ENCODE results near the gene IDE. TPM values are rescaled to one million over a fixed set of nuclear protein-coding genes. Genes with fewer than 3 reads are reported as not detected.

IDE gene
- 26.3 TPM for total RNA-seq
- long read RNA-seq, full-length matches to known transcripts = 14 of 25 reads
- long read RNA-seq, partial matches to known transcripts = 4 of 25 reads
- long read RNA-seq, other reads (novel, unspliced or antisense) = 7 of 25 reads

DNA sequence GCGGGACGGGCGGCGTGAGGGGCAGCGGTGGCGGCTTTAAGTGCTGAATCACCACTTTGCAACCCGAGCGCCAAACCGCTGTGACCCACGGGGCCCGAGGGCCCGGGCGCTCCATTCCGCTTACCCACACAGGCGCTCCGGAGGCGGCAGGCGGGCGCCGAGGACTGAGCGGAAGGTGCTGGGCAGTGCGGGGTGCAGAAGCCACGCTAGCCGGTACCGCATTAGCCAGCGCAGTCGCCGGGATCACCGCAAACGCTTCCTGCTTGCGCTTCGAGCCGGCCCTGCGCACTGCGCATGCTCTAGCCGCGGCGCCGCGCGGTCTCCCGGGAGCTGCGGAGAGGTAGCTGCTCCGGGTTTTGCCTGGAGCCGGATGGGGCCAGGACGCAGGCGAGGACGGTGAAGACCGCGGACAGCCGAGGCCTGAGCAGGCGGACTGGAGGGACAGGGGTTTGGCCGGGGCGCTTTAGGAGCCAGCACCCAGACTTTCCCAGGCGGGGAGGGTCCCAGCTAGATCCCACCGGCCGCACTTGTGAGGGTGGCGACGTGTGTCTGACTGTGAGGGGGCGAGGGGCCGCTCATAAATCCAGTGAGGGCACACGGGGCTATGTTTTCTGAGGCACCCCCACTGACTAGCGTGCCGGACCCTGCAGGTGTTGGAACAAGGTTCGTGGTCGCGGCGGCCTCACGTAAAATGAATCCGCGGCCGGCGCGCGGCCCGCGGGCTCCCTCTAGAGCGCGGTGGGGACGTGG, at the start of gene IDE:
IDE (minus strand) TSS at position 296 of the 750 bp plus-strand sequence; CDS start at position 222, 74 bp downstream.
- Histone ChIP-seq H3K4me3 (peak within 1 kb of the TSS; percentile 97), H3K27ac (peak within 1 kb of the TSS; percentile 92), H3K4me1 (peaks cover 28% of the 10 kb centered on the region), H3K9me3 (no peaks in the 10 kb centered on the region), H3K27me3 (ENCODE audit: low read depth) (no peaks in the 10 kb centered on the region), H3K36me3 (peaks cover 8% of the 10 kb centered on the region)
- intact Hi-C loops (cut with DNase I) = loop anchor here (5.0 kb wide), 1 partner anchor 57 kb away; no protein-coding TSS in a partner anchor
- TF ChIP-seq, protein P1, sequence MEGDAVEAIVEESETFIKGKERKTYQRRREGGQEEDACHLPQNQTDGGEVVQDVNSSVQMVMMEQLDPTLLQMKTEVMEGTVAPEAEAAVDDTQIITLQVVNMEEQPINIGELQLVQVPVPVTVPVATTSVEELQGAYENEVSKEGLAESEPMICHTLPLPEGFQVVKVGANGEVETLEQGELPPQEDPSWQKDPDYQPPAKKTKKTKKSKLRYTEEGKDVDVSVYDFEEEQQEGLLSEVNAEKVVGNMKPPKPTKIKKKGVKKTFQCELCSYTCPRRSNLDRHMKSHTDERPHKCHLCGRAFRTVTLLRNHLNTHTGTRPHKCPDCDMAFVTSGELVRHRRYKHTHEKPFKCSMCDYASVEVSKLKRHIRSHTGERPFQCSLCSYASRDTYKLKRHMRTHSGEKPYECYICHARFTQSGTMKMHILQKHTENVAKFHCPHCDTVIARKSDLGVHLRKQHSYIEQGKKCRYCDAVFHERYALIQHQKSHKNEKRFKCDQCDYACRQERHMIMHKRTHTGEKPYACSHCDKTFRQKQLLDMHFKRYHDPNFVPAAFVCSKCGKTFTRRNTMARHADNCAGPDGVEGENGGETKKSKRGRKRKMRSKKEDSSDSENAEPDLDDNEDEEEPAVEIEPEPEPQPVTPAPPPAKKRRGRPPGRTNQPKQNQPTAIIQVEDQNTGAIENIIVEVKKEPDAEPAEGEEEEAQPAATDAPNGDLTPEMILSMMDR (IDR thresholded peaks at IDR 0.05) = peak; percentile 82
- DNase-seq = peak; percentile 92
- peak; percentile 97 for ATAC-seq

DNA sequence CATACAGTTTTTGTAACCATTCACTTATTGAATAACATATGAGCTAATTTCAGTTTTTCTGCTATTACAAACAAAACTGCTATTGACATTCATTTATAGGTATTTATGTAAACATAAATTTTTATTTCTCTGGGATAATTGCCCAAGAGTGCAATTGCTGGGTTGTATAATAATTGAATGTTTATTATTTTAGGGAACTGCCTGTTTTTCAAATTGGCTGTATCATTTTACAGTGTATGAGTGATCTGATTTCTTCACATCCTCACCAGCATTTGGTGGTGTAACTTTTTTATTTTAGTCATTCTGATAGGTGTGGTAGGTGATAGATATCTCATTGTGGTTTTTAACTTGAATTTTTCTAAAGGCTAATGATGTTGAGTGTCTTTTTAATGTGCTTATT, 45.5 kb upstream of the IDE start:
- TF ChIP-seq, protein P1 (IDR thresholded peaks at IDR 0.05) = no peak
- Histone ChIP-seq H3K27me3 (ENCODE audit: low read depth) (no peaks in the 10 kb centered on the region), H3K4me3 (no peak overlapping the region), H3K27ac (no peak overlapping the region), H3K4me1 (no peaks in the 10 kb centered on the region), H3K9me3 (no peaks in the 10 kb centered on the region), H3K36me3 (no peaks in the 10 kb centered on the region)
- DNase-seq (no peak), ATAC-seq (no peak)
- intact Hi-C loops (cut with DNase I) = no loop called here

DNA sequence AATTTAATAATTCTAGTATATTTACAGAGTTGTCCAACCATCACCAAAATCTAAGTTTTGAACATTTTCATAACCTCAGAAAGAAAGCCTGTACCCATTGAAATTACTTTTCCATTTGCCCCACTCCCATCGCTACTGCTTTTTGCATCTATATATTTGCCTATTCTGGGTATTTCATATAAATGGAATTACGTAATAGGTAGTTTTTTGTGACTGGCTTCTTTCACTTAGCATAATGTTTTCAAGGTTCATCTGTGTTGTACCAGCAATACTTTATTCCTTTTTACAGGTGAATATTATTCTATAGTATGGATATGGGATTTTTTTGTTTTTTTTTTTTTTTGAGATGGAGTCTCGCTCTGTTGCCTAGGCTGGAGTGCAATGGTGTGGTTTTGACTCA, 41.6 kb upstream of the IDE start:
- Histone ChIP-seq H3K36me3 (no peaks in the 10 kb centered on the region), H3K27me3 (ENCODE audit: low read depth) (no peaks in the 10 kb centered on the region), H3K4me3 (no peak overlapping the region), H3K9me3 (no peaks in the 10 kb centered on the region), H3K4me1 (no peaks in the 10 kb centered on the region), H3K27ac (no peak overlapping the region)
- no peak for DNase-seq
- intact Hi-C loops (cut with DNase I) = no loop called here
- TF ChIP-seq, protein P1 (IDR thresholded peaks at IDR 0.05) = no peak
- ATAC-seq = no peak

DNA sequence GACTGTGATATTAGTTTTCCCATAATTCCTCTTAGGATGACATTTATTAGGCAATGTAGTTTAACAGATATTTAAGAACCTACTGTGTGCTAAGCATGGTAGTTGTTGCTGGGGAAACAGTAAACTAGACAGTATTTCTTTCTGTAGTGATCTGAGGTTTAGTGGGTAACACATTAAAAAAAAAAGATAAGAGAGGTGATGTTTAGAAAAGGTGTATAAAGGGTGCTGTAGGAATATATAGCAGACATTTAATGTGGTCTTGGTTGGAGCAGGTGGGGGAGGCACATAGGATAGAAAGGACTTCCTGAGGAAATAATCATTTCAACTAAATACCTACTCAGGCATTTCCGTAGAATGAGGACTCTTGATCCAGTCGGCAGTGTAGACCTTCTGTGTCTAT, 30.9 kb upstream of the IDE start:
- intact Hi-C loops (cut with DNase I) = no loop called here
- no peaks in the 10 kb centered on the region for H3K4me1 ChIP-seq

DNA sequence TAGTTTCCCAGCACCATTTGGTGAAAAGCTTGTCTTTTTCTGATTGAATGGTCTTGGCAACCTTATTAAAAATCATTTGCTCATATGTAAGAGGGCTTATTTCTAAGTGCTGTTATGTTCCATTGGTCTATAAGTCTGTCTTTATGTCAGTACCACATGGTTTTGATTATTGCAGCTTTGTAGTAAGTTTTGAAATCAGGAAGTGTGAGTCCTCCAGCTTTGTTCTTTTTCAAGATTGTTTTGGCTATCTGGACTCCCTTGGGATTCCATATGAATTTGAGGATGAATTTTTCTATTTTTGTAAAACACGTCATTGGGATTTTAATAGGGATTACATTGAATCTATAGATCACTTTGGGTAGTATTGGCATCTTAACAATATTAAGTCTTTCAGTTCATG, 24.4 kb upstream of the IDE start:
- no peak for ATAC-seq
- Histone ChIP-seq H3K4me3 (no peak overlapping the region), H3K27ac (no peak overlapping the region), H3K36me3 (no peaks in the 10 kb centered on the region), H3K9me3 (no peaks in the 10 kb centered on the region), H3K4me1 (peaks cover 5% of the 10 kb centered on the region), H3K27me3 (ENCODE audit: low read depth) (no peaks in the 10 kb centered on the region)
- intact Hi-C loops (cut with DNase I) = no loop called here
- no peak for DNase-seq
- TF ChIP-seq, protein P1 (IDR thresholded peaks at IDR 0.05) = no peak

More for the DNA sequence above, 30.9 kb upstream of the IDE start:
- TF ChIP-seq, protein P1 (IDR thresholded peaks at IDR 0.05) = no peak
- ATAC-seq = no peak
- H3K4me3 ChIP-seq = no peak overlapping the region
- no peak overlapping the region for H3K27ac ChIP-seq
- H3K9me3 ChIP-seq = no peaks in the 10 kb centered on the region
- no peaks in the 10 kb centered on the region for H3K27me3 ChIP-seq (ENCODE audit: low read depth)
- no peak for DNase-seq
- no peaks in the 10 kb centered on the region for H3K36me3 ChIP-seq

Data from lower lobe of right lung (tissue), 2 donors.